SK-N-SH (cell line): Measurements from ENCODE around the gene BICC1. TPM values are rescaled to one million over a fixed set of nuclear protein-coding genes. Genes with fewer than 3 reads are reported as not detected.
A peak's percentile ranks its signal among the peaks of the same experiment; 100 is the strongest.

Source experiments
- CTCF ChIA-PET: fragments of 300-600, 350-600 bp; formaldehyde crosslinking; extraction: SDS; loops from one replicate; lab custom pipeline; 2021; lab: Yijun Ruan, JAX
- POLR2A ChIA-PET: fragments of 350-600 bp; sonication (Branson Sonifier 250); formaldehyde crosslinking; extraction: SDS; loops from one replicate; lab custom pipeline; 2020; ENCODE audit warnings: antibody characterized with exemption, inconsistent platforms; lab: Yijun Ruan, JAX
- DNase-seq: peaks from one replicate; pipeline ENCODE4 v3.0.0; 2012
- H2AFZ ChIP-seq: fragments of 200-600 bp; sonication (generic); 2 replicates; pipeline ENCODE4 v1.8.1; 2016; ENCODE audit warnings: antibody characterized with exemption, mild to moderate bottlenecking, low read depth
- H3F3A ChIP-seq: fragments of 200-600 bp; sonication (generic); replicated peaks from 2 replicates; pipeline ENCODE3; 2016; ENCODE audit warnings: antibody characterized with exemption, mild to moderate bottlenecking; ENCODE audit not compliant: insufficient read depth
- H3K27ac ChIP-seq, 2 experiments: fragments of 200-500 bp in 1 of 2; fragments of 200-600 bp in 1 of 2; sonication (Bioruptor generic) in 1 of 2; sonication (generic), shearing (Covaris generic) in 1 of 2; 2 replicates each; pipeline versions ENCODE4 v1.5.1 to v1.6.1; 2014 to 2016; ENCODE audit warnings: low read depth in 2 of 2, inconsistent platforms in 1 of 2, low read length in 1 of 2, mild to moderate bottlenecking in 1 of 2, mixed read lengths in 1 of 2
- H3K27me3 ChIP-seq: fragments of 200-600 bp; sonication (generic), shearing (Covaris generic); 2 replicates; pipeline ENCODE4 v1.6.1; 2016; ENCODE audit warnings: mixed run types; ENCODE audit not compliant: insufficient read depth
- H3K36me3 ChIP-seq, 2 experiments: fragments of 200-500 bp in 1 of 2; fragments of 200-600 bp in 1 of 2; sonication (Bioruptor generic) in 1 of 2; sonication (generic) in 1 of 2; replicated peaks in 1 of 2; 2 replicates each; pipeline versions ENCODE3 to v1.5.1; 2014 to 2016; ENCODE audit warnings: low read length in 1 of 2, mild to moderate bottlenecking in 1 of 2; ENCODE audit not compliant: insufficient read depth in 2 of 2, control insufficient read depth in 1 of 2
- H3K4me1 ChIP-seq, 2 experiments: fragments of 200-500 bp in 1 of 2; fragments of 200-600 bp in 1 of 2; sonication (Bioruptor generic) in 1 of 2; sonication (generic), shearing (Covaris generic) in 1 of 2; 2 replicates each; pipeline versions ENCODE4 v1.5.1 to v1.6.1; 2014 to 2016; ENCODE audit warnings: low read depth in 1 of 2, low read length in 1 of 2, mixed run types in 1 of 2; ENCODE audit not compliant: insufficient read depth in 2 of 2, control insufficient read depth in 1 of 2
- H3K4me2 ChIP-seq: fragments of 200-600 bp; sonication (generic), shearing (Covaris generic); 2 replicates; pipeline ENCODE4 v1.6.1; 2017; ENCODE audit warnings: mixed run types
- H3K4me3 ChIP-seq, 2 experiments: fragments of 200-500 bp in 1 of 2; fragments of 200-600 bp in 1 of 2; sonication (Bioruptor generic) in 1 of 2; sonication (generic), shearing (Covaris generic) in 1 of 2; 2 replicates each; pipeline versions ENCODE4 v1.5.1 to v1.8.1; 2014 to 2016; ENCODE audit warnings: low read depth in 2 of 2, inconsistent platforms in 1 of 2, low read length in 1 of 2, mild to moderate bottlenecking in 1 of 2, mixed read lengths in 1 of 2, moderate library complexity in 1 of 2
- H3K79me2 ChIP-seq: fragments of 200-600 bp; sonication (generic); 2 replicates; pipeline ENCODE4 v1.8.1; 2017; ENCODE audit warnings: mild to moderate bottlenecking; ENCODE audit not compliant: insufficient read depth
- H3K9ac ChIP-seq: fragments of 200-600 bp; sonication (generic); 2 replicates; pipeline ENCODE4 v1.6.1; 2017; ENCODE audit warnings: mixed run types
- H3K9me2 ChIP-seq: fragments of 200-600 bp; sonication (generic); 2 replicates; pipeline ENCODE4 v1.6.1; 2017; ENCODE audit warnings: mixed run types
- H3K9me3 ChIP-seq: fragments of 200-600 bp; sonication (generic); 2 replicates; pipeline ENCODE4 v1.6.1; 2017; ENCODE audit warnings: mixed run types, mild to moderate bottlenecking, moderate library complexity
- H4K20me1 ChIP-seq: fragments of 200-600 bp; sonication (generic); 2 replicates; pipeline ENCODE4 v1.6.1; 2017; ENCODE audit warnings: mild to moderate bottlenecking, mixed run types; ENCODE audit not compliant: insufficient read depth
- CHD2 ChIP-seq: fragments of 150-350 bp; IDR thresholded peaks from 2 replicates; pipeline ENCODE4 v1.6.1; 2018; ENCODE audit warnings: low read length; ENCODE audit not compliant: partially characterized antibody
- ELF1 ChIP-seq: IDR thresholded peaks from 2 replicates; pipeline ENCODE4 v1.4.0; 2012
- EP300 ChIP-seq, 2 experiments: IDR thresholded peaks; 2 replicates each; pipeline versions ENCODE4 v1.4.0 to v1.6.1; 2012; ENCODE audit warnings: borderline replicate concordance in 1 of 2, low read depth in 1 of 2, low read length in 1 of 2
- FOSL2 ChIP-seq: IDR thresholded peaks from 2 replicates; pipeline ENCODE4 v1.4.0; 2012; ENCODE audit warnings: low read depth, mild to moderate bottlenecking, moderate library complexity, borderline replicate concordance
- FOXJ3 ChIP-seq: sonication (generic); formaldehyde crosslinking; IDR thresholded peaks from 2 replicates; pipeline ENCODE4 v1.5.1; 2020; ENCODE audit warnings: mild to moderate bottlenecking, missing genetic modification reagents
- MEF2A ChIP-seq: IDR thresholded peaks from 2 replicates; pipeline ENCODE4 v1.4.0; 2012; ENCODE audit warnings: low read depth, borderline replicate concordance
- NRF1 ChIP-seq: IDR thresholded peaks from 2 replicates; pipeline ENCODE4 v1.6.1; 2012; ENCODE audit warnings: low read depth, mild to moderate bottlenecking, low read length
- POLR2AphosphoS5 ChIP-seq: IDR thresholded peaks from 2 replicates; pipeline ENCODE4 v1.6.1; 2012; ENCODE audit warnings: low read depth, low read length
- RAD21 ChIP-seq: IDR thresholded peaks from 2 replicates; pipeline ENCODE4 v1.6.1; 2012; ENCODE audit warnings: mild to moderate bottlenecking, low read length
- RCOR1 ChIP-seq: fragments of 150-350 bp; IDR thresholded peaks from 2 replicates; pipeline ENCODE4 v1.6.1; 2017; ENCODE audit warnings: antibody characterized with exemption, low read length
- RXRA ChIP-seq: IDR thresholded peaks from 2 replicates; pipeline ENCODE4 v1.4.0; 2012; ENCODE audit warnings: low read depth, mild to moderate bottlenecking, borderline replicate concordance
- TCF12 ChIP-seq: IDR thresholded peaks from 2 replicates; pipeline ENCODE4 v1.4.0; 2012
- TEAD4 ChIP-seq: IDR thresholded peaks from 2 replicates; pipeline ENCODE4 v1.4.0; 2012; ENCODE audit warnings: mild to moderate bottlenecking, borderline replicate concordance; ENCODE audit not compliant: insufficient read depth
- WGBS: methylation state at CpG from one replicate; pipeline ENCODE4 v1.1.6; 2017; ENCODE audit warnings: low lambda C conversion rate; 5-methylcytosine and 5-hydroxymethylcytosine counted together
- polyA plus RNA-seq, 3 experiments: library from polyadenylated mRNA; depleted of rRNA; stranded (reverse); fragments of >200 nt; gene quantifications; 2 replicates each; pipeline ENCODE4 v1.2.3, GENCODE V29; 2012
- TF ChIP-seq, protein P1 (sequence below): IDR thresholded peaks from 2 replicates; pipeline ENCODE4 v1.4.0; 2012; ENCODE audit warnings: low read depth, borderline replicate concordance

Gene BICC1
- polyA plus RNA-seq, 1 of the 3 experiments (the other 2 are of a cell fraction): 1.5 TPM

DNA sequence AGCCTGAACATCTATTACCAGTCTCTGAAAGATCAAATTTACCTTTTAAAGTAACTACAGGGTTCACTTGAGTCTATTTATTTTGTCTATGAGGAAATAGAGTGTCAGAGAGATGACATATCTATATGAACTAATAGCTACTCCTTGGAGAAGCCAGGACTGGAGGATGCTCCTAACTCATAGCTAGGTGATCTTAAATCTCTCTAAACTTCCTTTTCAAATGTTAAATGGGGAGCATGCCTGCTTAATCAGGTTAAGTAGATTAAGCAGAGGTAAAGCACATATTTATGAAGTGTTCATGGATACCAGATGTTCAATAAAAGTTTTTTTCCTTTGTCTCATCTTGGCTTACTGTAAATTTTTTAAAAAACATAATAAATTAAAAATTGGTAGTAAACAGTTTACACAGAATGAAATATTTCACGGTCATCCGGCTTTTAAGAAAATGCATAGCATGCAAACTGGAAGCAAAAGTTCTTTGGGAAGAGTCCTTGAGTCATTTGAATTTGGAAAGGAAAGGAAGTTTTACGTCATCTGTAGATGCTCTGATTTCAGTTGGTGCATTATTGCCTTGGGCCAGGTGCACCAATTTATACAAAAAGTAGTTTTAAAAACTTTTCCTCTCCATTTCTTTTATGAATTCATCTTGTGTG lies 155.1 kb downstream of the BICC1 start:
- POLR2A ChIA-PET: no interaction called here
- CTCF ChIA-PET: interaction anchor here (1.2 to 1.3 kb wide), 3 partner anchors 17 to 137 kb away, joined by 3 read pairs; no protein-coding TSS in a partner anchor
- peak overlapping the region in 1 of 2 experiments; percentile 55; a peak in 2 of 4 replicates for H3K27ac ChIP-seq

DNA sequence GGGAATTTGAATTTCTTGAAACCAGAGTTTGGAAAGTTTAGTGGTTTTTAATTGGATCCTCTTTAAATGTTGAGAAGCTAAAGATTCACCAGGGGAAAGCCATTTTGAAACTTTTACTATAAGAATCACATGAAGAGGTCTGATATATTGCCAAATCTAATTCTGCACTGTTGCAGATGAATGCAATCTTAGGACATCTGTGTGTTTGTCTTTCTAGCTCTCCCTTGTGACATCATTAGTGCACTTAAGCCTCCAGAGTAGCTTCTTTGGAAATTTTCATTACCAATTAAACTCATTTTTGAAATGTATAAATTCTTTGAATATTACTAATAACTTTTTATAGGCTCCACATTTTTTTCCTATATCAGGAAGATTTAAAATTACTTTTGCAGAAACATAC lies 160.2 kb downstream of the BICC1 start:
- CTCF ChIA-PET: interaction anchor here (0.8 to 1.5 kb wide), 2 partner anchors 22 to 142 kb away, joined by 3 read pairs; no protein-coding TSS in a partner anchor
- TF ChIP-seq RXRA (no peak), POLR2AphosphoS5 (no peak), TEAD4 (no peak)
- TF ChIP-seq, protein P1, sequence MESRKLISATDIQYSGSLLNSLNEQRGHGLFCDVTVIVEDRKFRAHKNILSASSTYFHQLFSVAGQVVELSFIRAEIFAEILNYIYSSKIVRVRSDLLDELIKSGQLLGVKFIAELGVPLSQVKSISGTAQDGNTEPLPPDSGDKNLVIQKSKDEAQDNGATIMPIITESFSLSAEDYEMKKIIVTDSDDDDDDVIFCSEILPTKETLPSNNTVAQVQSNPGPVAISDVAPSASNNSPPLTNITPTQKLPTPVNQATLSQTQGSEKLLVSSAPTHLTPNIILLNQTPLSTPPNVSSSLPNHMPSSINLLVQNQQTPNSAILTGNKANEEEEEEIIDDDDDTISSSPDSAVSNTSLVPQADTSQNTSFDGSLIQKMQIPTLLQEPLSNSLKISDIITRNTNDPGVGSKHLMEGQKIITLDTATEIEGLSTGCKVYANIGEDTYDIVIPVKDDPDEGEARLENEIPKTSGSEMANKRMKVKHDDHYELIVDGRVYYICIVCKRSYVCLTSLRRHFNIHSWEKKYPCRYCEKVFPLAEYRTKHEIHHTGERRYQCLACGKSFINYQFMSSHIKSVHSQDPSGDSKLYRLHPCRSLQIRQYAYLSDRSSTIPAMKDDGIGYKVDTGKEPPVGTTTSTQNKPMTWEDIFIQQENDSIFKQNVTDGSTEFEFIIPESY: no peak

More for the DNA sequence above, 155.1 kb downstream of the BICC1 start:
- no peak overlapping the region for H3K4me3 ChIP-seq
- H3K4me2 ChIP-seq: no peak overlapping the region
- no peak for DNase-seq
- no peak overlapping the region for H3K9ac ChIP-seq
- H3K9me2 ChIP-seq: no peaks in the 10 kb centered on the region
- H3F3A ChIP-seq: no peaks in the 10 kb centered on the region
- no peak overlapping the region for H2AFZ ChIP-seq
- H4K20me1 ChIP-seq: no peaks in the 10 kb centered on the region
- H3K27me3 ChIP-seq: no peaks in the 10 kb centered on the region
- peaks cover 0 to 8% of the 10 kb centered on the region in 2 experiments; a peak in 2 of 4 replicates for H3K4me1 ChIP-seq
- peaks cover 4% of the 10 kb centered on the region; the same call in 1 of the 2 replicates for H3K9me3 ChIP-seq
- no peaks in the 10 kb centered on the region for H3K36me3 ChIP-seq
- peaks cover 6% of the 10 kb centered on the region; the same call in 1 of the 2 replicates for H3K79me2 ChIP-seq
- no peak for TF ChIP-seq NRF1
- peak in 1 of 2 experiments; percentile 31; a peak in 1 of 4 replicates for TF ChIP-seq EP300 (IDR thresholded peaks at IDR 0.05; ENCODE audit: borderline replicate concordance in 1 of 2, low read depth in 1 of 2, low read length in 1 of 2)
- no peak for TF ChIP-seq RAD21
- TF ChIP-seq TEAD4: no peak
- 88% methylated on average over 3 of the region's 3 CpGs for WGBS

DNA sequence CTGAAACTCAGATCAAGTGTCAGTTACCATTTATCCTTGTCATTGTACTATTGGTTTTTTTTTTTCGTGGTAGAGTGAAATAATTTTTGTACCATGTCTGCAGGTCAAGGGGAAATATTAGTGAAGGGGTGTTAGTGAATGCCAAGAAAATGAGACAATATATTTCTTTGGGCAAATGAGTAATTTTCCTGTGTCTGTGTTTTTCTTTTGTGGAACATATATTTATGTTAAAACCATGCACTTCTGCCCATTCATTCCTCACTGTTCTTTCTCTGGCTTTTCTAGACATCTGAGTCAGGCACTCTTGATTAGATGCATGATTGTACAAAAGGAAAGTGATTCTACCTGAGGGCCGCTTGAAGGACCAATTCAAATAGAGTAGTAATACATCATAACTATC lies 161.6 kb downstream of the BICC1 start:
- 57% methylated on average over 2 of the region's 2 CpGs for WGBS
- no peaks in the 10 kb centered on the region for H3K79me2 ChIP-seq
- H3K9me2 ChIP-seq: no peaks in the 10 kb centered on the region
- H3K4me2 ChIP-seq: 0 out of 2 replicates have a peak overlapping the region, but pooled peaks have one; percentile 25
- no peak overlapping the region for H3K9ac ChIP-seq
- peaks cover 6 to 13% of the 10 kb centered on the region in 2 experiments; a peak in 3 of 4 replicates for H3K4me1 ChIP-seq
- H3K9me3 ChIP-seq: no peaks in the 10 kb centered on the region
- no peaks in the 10 kb centered on the region for H3K27me3 ChIP-seq
- H2AFZ ChIP-seq: no peak overlapping the region
- H4K20me1 ChIP-seq: no peaks in the 10 kb centered on the region
- TF ChIP-seq ELF1: no peak
- TF ChIP-seq MEF2A: peak; percentile 64
- no peak for TF ChIP-seq FOXJ3 (CRISPR knock-in tag)
- TF ChIP-seq RCOR1: no peak
- no peak for TF ChIP-seq CHD2
- TF ChIP-seq FOSL2: peak; percentile 16; the same call in 1 of the 2 replicates
- peak; percentile 30; the same call in 1 of the 2 replicates for TF ChIP-seq TCF12
- TF ChIP-seq, all 33 proteins: peak for 3
- H3K36me3 ChIP-seq: no peaks in the 10 kb centered on the region
- H3K4me3 ChIP-seq: no peak overlapping the region
- H3K27ac ChIP-seq: peak overlapping the region; percentile 24 to 85
- POLR2A ChIA-PET: no interaction called here
- CTCF ChIA-PET: interaction anchor here (1.5 kb wide), 1 partner anchor 24 kb away, joined by 3 read pairs; no protein-coding TSS in a partner anchor
- DNase-seq: no peak
- peaks cover 7% of the 10 kb centered on the region for H3F3A ChIP-seq

More for the DNA sequence above, 160.2 kb downstream of the BICC1 start:
- POLR2A ChIA-PET: no interaction called here
- no peaks in the 10 kb centered on the region for H4K20me1 ChIP-seq
- H3K9me2 ChIP-seq: no peaks in the 10 kb centered on the region
- H3K4me1 ChIP-seq: peaks cover 6 to 13% of the 10 kb centered on the region in 2 experiments; a peak in 3 of 4 replicates
- H3K36me3 ChIP-seq: no peaks in the 10 kb centered on the region
- DNase-seq: no peak
- H3K4me3 ChIP-seq: no peak overlapping the region
- no peaks in the 10 kb centered on the region for H3K27me3 ChIP-seq
- peaks cover 7% of the 10 kb centered on the region for H3F3A ChIP-seq
- H3K9me3 ChIP-seq: no peaks in the 10 kb centered on the region
- no peak overlapping the region; a peak in 1 of 4 replicates for H3K27ac ChIP-seq
- H3K79me2 ChIP-seq: no peaks in the 10 kb centered on the region
- no peak overlapping the region for H3K4me2 ChIP-seq
- H2AFZ ChIP-seq: no peak overlapping the region
- no peak overlapping the region for H3K9ac ChIP-seq
